GM18526 (cell line): Measurements from ENCODE around the gene ABCA3.

ENCODE experiments used
- POLR2A ChIP-seq: IDR thresholded peaks from 3 replicates; pipeline ENCODE4 v1.6.1; 2011; ENCODE audit not compliant: insufficient read length; ENCODE audit errors: extremely low read depth

ABCA3 gene

GRCh38 chr16:2364638-2365210, 24.2 kb upstream of the ABCA3 start:
- no peak for TF ChIP-seq POLR2A

GRCh38 chr16:2362218-2362617, 21.7 kb upstream of the ABCA3 start:
- no peak for TF ChIP-seq POLR2A

- TF ChIP-seq POLR2A = no peak
These were observed 20.6 kb upstream of the ABCA3 start for GRCh38 chr16:2361129-2361528.

GRCh38 chr16:2359919-2360318, 19.4 kb upstream of the ABCA3 start:
- TF ChIP-seq POLR2A = no peak

DNA sequence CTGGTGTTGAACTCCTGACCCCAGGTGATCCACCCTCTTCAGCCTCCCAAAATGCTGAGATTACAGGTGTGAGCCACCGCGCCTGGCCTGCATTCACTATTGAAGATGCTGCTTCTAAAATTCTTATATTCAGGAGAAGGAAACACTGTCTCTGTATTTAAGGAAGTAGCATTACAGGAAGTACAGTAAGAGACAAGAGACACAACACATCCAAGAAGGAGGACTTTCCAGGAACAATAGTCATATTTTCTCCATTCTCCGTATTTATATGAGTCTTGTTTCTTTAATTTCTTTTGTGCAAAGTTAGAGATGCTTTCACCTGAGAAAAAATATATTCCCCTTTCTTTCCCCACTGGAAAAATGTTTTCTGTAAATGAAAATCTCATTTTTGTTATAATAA, 18.3 kb upstream of the ABCA3 start:
- TF ChIP-seq POLR2A = no peak

GRCh38 chr16:2357331-2357730, 16.8 kb upstream of the ABCA3 start:
- TF ChIP-seq POLR2A = no peak

- TF ChIP-seq POLR2A = no peak
These were observed 10.0 kb upstream of the ABCA3 start for GRCh38 chr16:2350500-2350899.

DNA sequence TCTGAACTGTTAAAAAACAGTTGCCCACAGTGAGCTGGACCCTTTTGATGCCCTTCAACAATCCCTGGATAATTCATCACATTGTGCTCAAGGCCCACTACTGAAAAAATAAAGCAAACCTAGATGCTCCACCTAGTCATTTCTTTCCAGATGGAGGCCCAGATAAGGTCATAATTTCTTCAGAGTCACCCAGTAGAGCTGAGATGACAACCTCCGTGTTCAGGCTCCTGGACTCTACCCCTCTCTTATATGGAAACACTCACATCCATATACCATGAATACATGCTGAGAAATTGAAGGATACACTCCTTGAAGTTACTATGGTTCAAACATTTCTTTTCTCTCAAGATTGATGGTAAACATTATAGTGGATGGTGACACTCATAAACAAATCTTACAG, 2.7 kb upstream of the ABCA3 start:
- TF ChIP-seq POLR2A = no peak

- no peak for TF ChIP-seq POLR2A
These were observed 1.2 kb upstream of the ABCA3 start for GRCh38 chr16:2341456-2342447.

GRCh38 chr16:2339521-2340484, 725 bp downstream of the ABCA3 start:
- peak; percentile 24 for TF ChIP-seq POLR2A

- no peak for TF ChIP-seq POLR2A
These were observed 2.9 kb downstream of the ABCA3 start for GRCh38 chr16:2337431-2338296.

DNA sequence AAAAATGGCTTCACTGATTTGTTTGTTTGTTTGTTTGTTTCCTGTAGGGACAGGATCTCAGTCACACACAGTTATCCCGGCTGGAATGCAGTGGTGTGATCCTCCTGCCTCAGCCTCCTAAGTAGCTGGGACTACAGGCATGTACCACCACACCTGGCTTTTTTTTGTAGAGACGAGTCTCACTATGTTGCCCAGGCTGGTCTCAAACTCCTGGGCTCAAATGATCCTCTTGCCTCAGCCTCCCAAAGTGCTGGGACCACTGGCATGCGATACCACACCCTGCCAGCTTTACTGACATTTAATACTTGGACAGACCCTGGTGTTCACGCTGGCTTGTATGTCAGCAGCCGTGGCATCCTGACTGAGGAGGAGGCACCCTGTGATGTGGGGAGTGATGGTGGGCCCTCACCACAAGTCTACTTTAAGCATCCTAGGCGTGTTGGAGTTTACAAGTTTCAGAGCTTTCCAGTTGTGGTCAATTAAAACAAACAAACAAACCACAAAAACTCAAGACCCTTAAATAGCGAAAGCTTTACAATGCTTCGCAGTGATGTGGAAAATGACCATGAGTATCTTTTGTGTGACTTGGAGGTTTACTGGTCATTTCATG, 5.1 kb downstream of the ABCA3 start:
- no peak for TF ChIP-seq POLR2A

GRCh38 chr16:2333772-2334379, 6.7 kb downstream of the ABCA3 start:
- TF ChIP-seq POLR2A = no peak

DNA sequence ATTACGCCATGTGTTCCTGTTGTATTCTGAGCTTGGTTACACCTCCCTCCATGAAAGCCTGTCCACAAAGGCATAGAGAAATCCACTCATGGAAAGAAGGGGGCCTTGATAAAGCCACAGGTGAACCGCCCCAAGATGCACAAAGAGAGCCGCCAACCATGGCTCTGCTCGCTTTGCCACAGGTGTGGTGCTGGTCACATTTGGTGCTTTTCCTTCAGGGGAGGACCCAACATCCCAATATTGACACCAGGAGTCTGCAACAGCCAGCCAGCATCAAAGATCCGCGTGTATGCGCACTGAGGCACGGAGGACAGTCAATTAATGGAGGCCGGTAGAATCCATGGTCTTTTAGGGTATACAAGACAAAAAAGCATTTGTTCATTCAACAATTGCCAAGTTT, 7.3 kb downstream of the ABCA3 start:
- no peak for TF ChIP-seq POLR2A
